Activated CD4-positive, alpha-beta T cell treated with anti-CD3 and anti-CD28 coated beads, Interleukin-2, amount 50 U/mL, for 16 hours (primary cell): ENCODE measurements around the gene PDE9A.
"Not testable (repeated sequence)": the region's sequence is repeated elsewhere in the genome, so short reads cannot be mapped to it uniquely, and the experiment has no call there.

Source experiments
- DNase-seq: peaks from one replicate; pipeline ENCODE4 v3.0.0-alpha.2; 2020

The PDE9A gene

DNA sequence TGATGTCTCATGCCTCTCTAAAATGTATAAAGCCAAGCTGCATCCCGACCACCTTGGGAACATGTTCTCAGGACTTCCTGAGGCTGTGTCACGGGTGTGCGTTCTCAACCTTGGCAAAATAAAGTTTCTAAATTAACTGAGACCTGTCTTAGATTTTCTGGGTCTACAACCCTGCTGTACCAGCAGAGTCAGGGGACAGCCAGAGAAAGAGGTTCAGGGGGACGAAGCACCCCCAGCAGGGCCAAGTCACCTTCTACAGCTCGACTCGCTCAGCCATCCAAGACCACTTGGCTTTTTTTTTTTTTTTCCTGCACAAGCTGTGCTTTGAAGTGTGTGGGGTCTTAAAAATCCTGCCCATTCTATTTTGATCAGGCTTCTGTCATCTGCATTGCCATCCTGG is 28.5 kb upstream of the PDE9A start:
- DNase-seq = no peak

- DNase-seq = no peak
Measured at GRCh38 chr21:42626171-42626570, 27.2 kb upstream of the PDE9A start.

- no peak for DNase-seq
Measured at GRCh38 chr21:42627527-42628289, 25.7 kb upstream of the PDE9A start.

DNA sequence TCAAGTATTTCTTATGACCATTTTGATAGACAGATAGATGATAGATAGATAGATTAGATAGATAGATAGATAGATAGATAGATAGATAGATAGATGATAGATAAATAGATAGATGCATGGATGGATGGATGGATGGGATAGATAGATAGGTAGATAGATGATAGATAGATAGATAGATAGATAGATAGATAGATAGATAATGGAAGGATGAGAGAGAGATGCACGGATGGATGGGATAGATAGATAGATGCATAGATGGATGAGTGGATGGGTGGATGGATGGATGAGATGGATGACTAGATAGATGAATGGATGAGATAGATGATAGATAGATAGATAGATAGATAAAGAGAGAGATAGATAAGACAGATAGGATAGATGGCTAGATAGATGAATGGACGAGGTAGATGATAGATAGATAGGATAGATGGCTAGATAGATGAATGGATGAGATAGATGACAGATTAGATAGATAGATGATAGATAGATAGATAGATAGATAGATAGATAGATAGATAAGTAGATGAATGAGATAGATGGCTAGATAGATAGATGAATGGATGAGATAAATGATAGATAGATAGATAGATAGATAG is 24.9 kb upstream of the PDE9A start:
- DNase-seq = not testable (repeated sequence)

DNA sequence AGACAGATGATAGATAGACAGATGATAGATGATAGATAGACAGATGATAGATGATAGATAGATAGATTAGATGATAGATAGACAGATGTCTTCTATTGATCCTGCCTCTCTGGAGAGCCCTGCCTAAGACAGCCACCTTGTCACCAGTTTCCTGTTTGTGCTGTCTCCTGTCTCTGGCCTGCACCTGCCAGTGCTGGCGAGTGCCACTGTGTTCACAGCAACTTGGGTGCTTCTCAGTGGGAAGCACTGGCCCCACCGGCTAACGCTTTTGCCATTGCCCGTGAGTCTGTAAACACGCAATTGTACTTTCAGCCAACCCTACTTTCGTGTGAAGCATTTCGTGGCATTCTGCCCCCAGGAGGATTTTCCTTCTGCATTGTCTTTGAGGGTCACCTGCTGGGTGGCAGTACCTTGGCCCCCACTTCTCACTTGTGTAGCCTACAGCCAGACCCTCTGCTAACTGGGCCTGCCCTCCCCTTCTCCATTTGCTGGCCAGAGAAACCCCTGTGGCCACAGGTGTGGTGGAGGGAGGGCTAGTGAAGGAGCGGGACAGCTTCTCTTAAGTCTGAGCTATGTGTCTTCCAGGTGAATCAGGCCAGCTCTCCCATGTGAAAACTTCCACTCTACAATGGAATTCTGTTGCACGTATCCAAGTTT is 23.4 kb upstream of the PDE9A start:
- no peak for DNase-seq

DNA sequence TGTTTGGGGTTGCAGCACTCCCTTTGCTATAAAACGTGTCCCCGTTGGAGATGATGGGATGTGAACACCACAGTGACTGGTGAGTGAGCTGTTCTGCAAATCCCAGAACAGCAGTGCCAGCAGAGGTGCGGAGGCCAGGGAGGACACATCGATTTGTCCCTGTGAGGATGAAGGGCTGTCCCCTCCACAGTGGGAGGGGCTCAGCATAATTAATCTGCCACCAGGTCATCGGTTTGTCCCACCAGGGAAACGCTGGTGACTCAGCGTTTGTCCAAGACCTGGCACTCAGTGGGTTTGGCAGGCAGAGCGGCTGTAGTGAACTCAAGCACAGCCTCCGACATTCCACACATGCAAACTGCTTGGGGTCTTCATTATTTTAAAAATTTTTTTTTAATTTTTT is 22.8 kb upstream of the PDE9A start:
- DNase-seq = no peak

GRCh38 chr21:42631142-42631541 is 22.3 kb upstream of the PDE9A start:
- DNase-seq = no peak

DNA sequence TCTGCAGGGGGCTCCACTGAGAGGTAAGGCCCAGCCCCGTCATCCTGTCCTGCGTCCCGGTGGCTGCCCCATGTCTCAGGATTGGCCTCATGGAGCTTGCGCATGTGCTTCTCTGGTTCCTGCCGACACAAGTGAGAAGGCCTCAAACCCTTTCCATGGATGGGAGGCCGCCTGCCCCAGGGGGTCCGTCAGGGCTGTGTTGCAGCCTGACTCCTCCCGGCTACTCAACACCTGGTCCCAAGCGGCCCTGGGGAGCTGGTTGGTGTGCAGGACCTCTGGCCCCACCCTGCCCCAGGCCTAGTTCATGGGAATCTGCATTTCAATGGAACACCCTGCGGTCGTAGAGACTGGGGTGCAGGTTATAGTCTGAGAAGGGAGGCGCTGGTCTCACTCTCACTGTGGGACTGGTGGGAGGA is 21.1 kb upstream of the PDE9A start:
- DNase-seq = no peak

DNA sequence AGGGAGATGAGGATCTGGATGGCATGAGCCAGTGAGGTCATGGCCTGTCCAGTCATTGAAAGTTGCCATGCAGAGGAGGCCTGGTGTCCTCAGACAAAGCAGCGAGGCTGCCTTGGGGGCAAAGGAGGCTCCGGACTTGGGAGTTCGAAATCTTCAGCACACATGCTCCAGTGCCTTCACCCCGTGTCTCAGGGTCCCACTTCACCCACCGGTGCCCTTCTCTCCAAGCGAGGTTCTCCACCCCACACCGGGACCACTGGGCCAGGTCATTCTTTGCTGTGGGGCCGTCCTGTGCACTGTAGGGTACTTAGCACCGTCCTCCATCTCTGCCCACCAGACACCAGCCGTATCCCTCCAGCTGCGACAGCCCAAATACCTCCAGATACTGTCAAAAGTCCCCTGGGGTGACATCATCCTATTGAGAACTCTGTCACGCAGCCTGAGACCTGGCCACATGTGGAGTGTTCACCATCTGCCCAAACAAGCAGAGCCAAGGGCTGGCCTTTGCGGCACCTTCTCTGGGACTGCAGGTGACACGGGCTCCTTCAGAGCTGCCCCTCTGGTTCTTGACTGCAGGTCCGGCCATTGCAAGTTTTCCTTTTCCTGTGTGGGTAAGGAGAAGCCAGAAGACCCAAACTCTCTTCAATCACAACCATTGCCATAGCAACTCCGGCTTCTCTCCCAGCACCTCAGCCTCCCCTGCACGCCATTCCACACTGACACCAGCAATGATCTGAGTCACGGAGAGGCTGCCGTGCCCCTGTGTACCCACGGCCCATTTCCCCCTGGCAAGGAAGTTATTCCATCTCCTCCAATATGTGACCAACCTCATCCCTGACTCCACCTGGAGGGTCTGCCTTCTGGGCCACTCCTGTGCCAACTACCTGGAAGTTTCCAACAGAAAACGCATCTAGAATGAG is 20.4 kb upstream of the PDE9A start:
- DNase-seq = no peak

DNA sequence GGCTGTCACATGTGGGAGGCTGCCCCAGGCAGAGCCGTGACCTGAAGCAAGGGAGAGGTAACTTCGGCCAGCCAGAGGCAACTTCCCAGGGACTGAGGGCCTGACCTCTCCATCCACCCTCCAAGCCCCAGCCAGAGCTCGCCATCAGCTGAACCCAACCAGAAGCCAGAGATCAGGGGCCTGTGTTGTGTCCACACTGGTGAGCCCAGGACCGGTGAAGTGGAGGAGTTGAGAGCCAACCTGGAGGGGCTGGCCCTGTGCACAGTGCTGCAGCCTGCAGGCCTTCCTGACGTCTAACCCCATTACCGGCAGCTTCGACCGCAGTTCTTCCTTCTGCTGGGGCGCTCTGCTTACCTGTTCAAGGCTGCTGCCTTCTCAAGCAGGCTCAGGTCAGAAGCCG is 19.6 kb upstream of the PDE9A start:
- DNase-seq = no peak

DNA sequence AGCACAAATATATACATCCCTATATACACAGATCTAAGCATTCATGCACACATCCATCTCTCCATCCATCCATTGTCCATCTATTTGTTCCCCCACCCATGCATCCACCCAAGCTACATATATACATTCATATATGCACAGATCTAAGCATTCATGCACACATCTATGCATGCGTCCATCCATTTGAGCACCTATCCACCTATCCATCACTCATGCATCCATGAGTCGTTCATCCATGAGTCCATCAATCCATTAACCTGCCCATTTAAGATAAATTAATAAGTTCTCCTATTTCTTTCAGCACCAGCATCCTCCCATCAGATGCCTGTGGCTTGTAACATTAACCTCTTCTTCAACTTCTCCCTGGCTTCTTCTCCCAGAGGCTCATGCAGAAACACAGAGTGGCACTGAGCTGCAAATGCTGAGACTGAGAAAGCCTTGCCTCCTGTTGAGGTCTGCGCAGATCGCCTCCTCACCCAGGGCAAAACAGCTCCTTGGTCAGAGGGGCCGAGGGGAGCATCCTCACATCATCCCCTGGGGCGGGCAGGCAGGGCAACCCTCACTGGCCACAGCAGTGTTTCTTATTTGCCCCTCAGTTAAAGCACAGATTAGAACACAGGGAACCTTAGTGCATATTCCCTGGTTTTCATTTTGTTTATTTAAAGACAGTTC is 17.4 kb upstream of the PDE9A start:
- no peak for DNase-seq

- no peak for DNase-seq
Measured at GRCh38 chr21:42636520-42637266, 16.7 kb upstream of the PDE9A start.

DNA sequence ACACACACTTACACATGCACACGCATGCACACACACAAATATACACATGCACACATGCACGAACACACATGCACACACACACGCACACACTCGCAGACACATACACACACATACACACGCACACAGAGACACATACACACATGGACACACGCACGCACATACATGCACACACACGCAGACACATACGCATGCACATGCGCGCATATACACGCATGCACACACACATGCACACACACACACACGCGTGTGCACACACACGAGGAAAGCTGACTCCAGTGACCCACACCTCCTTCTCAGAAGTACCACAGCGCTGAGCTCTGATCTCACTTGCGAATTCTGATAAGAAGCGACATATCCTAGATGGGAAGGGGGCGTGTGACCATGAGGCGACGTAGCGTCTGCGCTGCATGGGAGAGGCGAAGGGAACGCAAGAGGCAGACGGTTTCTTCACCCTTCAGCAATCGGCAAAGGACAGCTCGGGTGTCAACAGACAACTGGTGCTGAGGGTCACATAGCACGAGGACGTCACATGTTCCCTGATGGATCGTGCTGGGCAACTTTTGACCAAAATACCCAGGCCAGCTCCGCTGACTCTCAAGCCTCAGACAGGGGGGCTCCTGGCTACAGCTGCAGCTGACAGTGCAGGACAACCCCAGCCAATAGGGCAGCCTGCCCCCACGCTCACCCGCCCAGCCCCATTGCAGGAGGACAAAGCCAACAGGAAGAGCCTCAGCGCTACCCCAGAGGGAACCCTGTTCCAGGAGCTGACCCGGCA is 16.0 kb upstream of the PDE9A start:
- DNase-seq = no peak

- DNase-seq = no peak
Measured at GRCh38 chr21:42638266-42638863, 15.1 kb upstream of the PDE9A start.

GRCh38 chr21:42639646-42640152 is 13.7 kb upstream of the PDE9A start:
- DNase-seq = no peak

- no peak for DNase-seq
Measured at GRCh38 chr21:42640486-42640885, 12.9 kb upstream of the PDE9A start.

DNA sequence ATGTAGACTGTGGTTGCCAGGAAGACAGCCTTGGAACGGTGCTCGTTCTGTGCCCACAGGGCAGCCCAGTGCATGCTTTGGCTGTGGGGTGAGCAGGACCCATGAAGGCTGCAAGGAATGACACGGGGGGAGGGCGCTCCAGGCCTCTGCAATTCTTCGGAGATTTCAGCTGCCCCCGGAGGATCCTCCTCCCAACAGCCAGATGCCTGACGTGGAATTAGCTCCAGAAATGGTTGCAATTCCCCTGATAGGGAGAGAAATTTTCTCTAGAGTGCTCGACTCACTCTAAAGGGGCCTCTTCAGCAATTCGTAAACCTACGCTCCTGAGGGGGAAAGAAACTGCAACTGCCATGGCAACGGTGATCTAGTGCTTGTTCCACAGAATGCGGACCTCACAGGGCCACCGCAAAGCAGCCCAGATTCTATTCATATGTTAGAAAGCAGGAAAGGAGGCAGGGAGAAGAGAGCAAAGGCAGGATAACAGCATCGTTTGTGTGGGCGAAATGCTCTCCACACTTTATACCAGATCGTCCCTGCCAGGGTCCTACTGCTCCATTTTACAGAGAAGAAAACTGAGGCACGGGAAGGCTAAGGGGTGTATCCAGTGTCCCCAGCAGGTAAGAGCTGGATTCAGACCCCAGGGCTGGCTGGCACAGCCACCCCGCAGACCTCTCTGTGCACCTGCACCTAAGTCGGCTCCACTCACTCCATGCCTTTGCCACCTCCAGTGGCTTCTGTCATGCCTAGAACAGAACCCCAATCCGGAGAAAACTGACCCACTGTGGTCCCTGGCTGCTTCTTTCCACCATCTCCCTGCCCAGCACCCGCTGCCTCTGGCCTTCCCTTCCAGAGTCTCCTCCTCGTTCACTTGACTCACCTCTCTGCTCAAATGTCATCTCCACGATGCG is 11.9 kb upstream of the PDE9A start:
- no peak for DNase-seq

DNA sequence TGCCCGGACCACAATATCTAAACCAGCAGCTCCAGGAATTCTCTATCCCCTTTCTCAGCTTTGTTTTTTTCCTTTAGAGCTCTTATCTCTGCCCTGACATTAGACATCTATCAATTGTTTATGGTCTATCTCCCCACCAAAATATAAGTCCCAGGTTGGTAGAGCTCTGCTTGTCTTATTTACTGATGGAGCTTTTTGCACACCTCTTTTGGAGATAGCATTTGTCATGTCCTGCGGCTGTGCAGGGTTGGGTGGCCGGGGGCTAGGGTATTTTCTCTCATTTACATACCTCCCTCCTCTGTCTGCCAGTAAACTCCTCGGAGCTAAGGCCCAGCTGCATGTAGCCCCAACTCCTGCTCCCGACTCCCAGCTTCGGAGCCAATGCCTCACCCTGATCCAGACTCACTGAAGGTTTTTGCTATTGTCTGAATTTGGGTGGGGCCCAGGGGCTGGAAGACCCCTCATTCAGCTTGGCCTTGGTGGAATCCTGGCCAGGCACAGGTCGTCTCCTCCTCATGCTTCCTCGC is 11.1 kb upstream of the PDE9A start:
- DNase-seq = no peak
